GM10266 (cell line): Measurements from ENCODE around the gene KLF7.

Experiments used
- DNase-seq: peaks from one replicate; pipeline ENCODE4 v3.0.0; 2012; ENCODE audit errors: extremely low spot score
- CTCF ChIP-seq: IDR thresholded peaks from 2 replicates; pipeline ENCODE4 v1.5.1; 2012; ENCODE audit warnings: mild to moderate bottlenecking, low read depth; ENCODE audit not compliant: control insufficient read depth, insufficient read depth; ENCODE audit errors: missing control alignments

The KLF7 gene

GRCh38 chr2:207064128-207064690, 101.5 kb downstream of the KLF7 start:
- no peak for DNase-seq
- TF ChIP-seq CTCF: no peak

GRCh38 chr2:207061181-207061580, 104.6 kb downstream of the KLF7 start:
- TF ChIP-seq CTCF: no peak
- DNase-seq: no peak

GRCh38 chr2:207055257-207055656, 110.5 kb downstream of the KLF7 start:
- TF ChIP-seq CTCF: no peak

GRCh38 chr2:207054521-207054920, 111.2 kb downstream of the KLF7 start:
- TF ChIP-seq CTCF: no peak
- no peak for DNase-seq

More at GRCh38 chr2:207055257-207055656, 110.5 kb downstream of the KLF7 start:
- no peak for DNase-seq

- DNase-seq: no peak
- TF ChIP-seq CTCF: no peak
Measured at GRCh38 chr2:207051385-207051965, 114.3 kb downstream of the KLF7 start.

- TF ChIP-seq CTCF: no peak
- no peak for DNase-seq
Measured at GRCh38 chr2:207049122-207049521, 116.6 kb downstream of the KLF7 start.

- no peak for TF ChIP-seq CTCF
- no peak for DNase-seq
Measured at GRCh38 chr2:207048416-207048815, 117.3 kb downstream of the KLF7 start.
